Measurements from ENCODE around the gene PAX2.

- TF ChIP-seq, protein P1, sequence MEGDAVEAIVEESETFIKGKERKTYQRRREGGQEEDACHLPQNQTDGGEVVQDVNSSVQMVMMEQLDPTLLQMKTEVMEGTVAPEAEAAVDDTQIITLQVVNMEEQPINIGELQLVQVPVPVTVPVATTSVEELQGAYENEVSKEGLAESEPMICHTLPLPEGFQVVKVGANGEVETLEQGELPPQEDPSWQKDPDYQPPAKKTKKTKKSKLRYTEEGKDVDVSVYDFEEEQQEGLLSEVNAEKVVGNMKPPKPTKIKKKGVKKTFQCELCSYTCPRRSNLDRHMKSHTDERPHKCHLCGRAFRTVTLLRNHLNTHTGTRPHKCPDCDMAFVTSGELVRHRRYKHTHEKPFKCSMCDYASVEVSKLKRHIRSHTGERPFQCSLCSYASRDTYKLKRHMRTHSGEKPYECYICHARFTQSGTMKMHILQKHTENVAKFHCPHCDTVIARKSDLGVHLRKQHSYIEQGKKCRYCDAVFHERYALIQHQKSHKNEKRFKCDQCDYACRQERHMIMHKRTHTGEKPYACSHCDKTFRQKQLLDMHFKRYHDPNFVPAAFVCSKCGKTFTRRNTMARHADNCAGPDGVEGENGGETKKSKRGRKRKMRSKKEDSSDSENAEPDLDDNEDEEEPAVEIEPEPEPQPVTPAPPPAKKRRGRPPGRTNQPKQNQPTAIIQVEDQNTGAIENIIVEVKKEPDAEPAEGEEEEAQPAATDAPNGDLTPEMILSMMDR (IDR thresholded peaks at IDR 0.05; ENCODE audit: insufficient read depth, low read length, poor library complexity, severe bottlenecking), result no peak
- no peak for TF ChIP-seq EZH2phosphoT487 (conservative IDR thresholded peaks at IDR 0.05; ENCODE audit: low read length)
Measured at GRCh38 chr10:100763043-100763747, 17.8 kb downstream of the PAX2 start.
